Keratinocyte (primary cell): ENCODE results near the gene SDC1. TPM values are rescaled to one million over a fixed set of nuclear protein-coding genes. Genes with fewer than 3 reads are reported as not detected.

Experiments
- DNase-seq: peaks from one replicate; pipeline ENCODE4 v3.0.0-alpha.2; 2011; ENCODE audit warnings: low read depth, missing footprints, low spot score
- FAIRE-seq: peaks from 2 replicates; lab custom pipeline; 2011; peaks lifted over from hg19 to GRCh38; lab: Jason Lieb, UNC
- H2AFZ ChIP-seq: 2 replicates; pipeline ENCODE4 v1.6.0; 2012; ENCODE audit warnings: low read length, control low read depth, inconsistent platforms; ENCODE audit not compliant: control insufficient read depth
- H3K27ac ChIP-seq: 2 replicates; pipeline ENCODE4 v1.5.1; 2011; ENCODE audit warnings: low read length; ENCODE audit not compliant: control insufficient read depth, insufficient read depth
- H3K27me3 ChIP-seq: 3 replicates; pipeline ENCODE4 v1.6.0; 2011; ENCODE audit warnings: low read length; ENCODE audit not compliant: control insufficient read depth, insufficient read depth; ENCODE audit errors: extremely low read depth
- H3K36me3 ChIP-seq, 2 experiments: 2 replicates in 1 of 2; 3 replicates in 1 of 2; pipeline ENCODE4 v1.5.1; 2011; ENCODE audit warnings: low read length in 2 of 2, mild to moderate bottlenecking in 1 of 2; ENCODE audit not compliant: control insufficient read depth in 2 of 2, insufficient read depth in 2 of 2; ENCODE audit errors: extremely low read depth in 1 of 2
- H3K4me1 ChIP-seq: 3 replicates; pipeline ENCODE4 v1.5.1; 2011; ENCODE audit warnings: low read length; ENCODE audit not compliant: control insufficient read depth, insufficient read depth; ENCODE audit errors: extremely low read depth
- H3K4me2 ChIP-seq: 3 replicates; pipeline ENCODE4 v1.6.0; 2011; ENCODE audit warnings: low read depth, low read length; ENCODE audit not compliant: control insufficient read depth, insufficient read depth; ENCODE audit errors: extremely low read depth
- H3K4me3 ChIP-seq, 3 experiments: fragments of 200-600 bp in 1 of 3; sonication (generic) in 1 of 3; 2 replicates in 2 of 3; 3 replicates in 1 of 3; pipeline ENCODE4 v1.5.1; 2011 to 2016; ENCODE audit warnings: low read length in 3 of 3, mild to moderate bottlenecking in 3 of 3, control low read depth in 2 of 3, inconsistent platforms in 1 of 3, low read depth in 1 of 3, mixed read lengths in 1 of 3, mixed run types in 1 of 3, moderate library complexity in 1 of 3; ENCODE audit not compliant: control insufficient read depth in 2 of 3, insufficient read depth in 2 of 3; ENCODE audit errors: extremely low read depth in 1 of 3
- H3K79me2 ChIP-seq: 2 replicates; pipeline ENCODE4 v1.6.0; 2012; ENCODE audit warnings: low read length; ENCODE audit not compliant: control insufficient read depth, insufficient read depth
- H3K9ac ChIP-seq: 3 replicates; pipeline ENCODE4 v1.6.0; 2011; ENCODE audit warnings: low read length; ENCODE audit not compliant: control insufficient read depth, insufficient read depth; ENCODE audit errors: extremely low read depth
- H3K9me1 ChIP-seq: 3 replicates; pipeline ENCODE4 v1.6.0; 2011; ENCODE audit warnings: low read length; ENCODE audit not compliant: control insufficient read depth, insufficient read depth; ENCODE audit errors: extremely low read depth
- H3K9me3 ChIP-seq: 2 replicates; pipeline ENCODE4 v1.5.1; 2012; ENCODE audit warnings: low read depth, low read length; ENCODE audit not compliant: control insufficient read depth
- H4K20me1 ChIP-seq: 3 replicates; pipeline ENCODE4 v1.6.0; 2011; ENCODE audit warnings: low read length; ENCODE audit not compliant: control insufficient read depth, insufficient read depth; ENCODE audit errors: extremely low read depth
- EZH2 ChIP-seq: IDR thresholded peaks from one replicate; pipeline ENCODE4 v1.6.1; 2012; ENCODE audit warnings: inconsistent platforms, mild to moderate bottlenecking, low read length, moderate library complexity
- dilution Hi-C: fragments of 300-500 bp; cut with MboI; formaldehyde crosslinking; loops from one replicate; pipeline ENCODE4 v1.7.0; 2020; ENCODE audit warnings: low sequenced_read_pairs; ENCODE audit not compliant: extremely low pct_ligation_motif_present
- polyA plus RNA-seq, 5 experiments: library from polyadenylated mRNA; depleted of rRNA in 3 of 5; stranded (reverse) in 3 of 5; stranded (forward) in 1 of 5; unstranded in 1 of 5; fragments of >200 nt; gene quantifications; 1 replicate in 1 of 5; 2 replicates in 3 of 5; 3 replicates in 1 of 5; pipeline versions ENCODE4 v1.2.1 to v1.2.3, GENCODE V29; 2011 to 2012; ENCODE audit warnings: missing spikeins in 2 of 5, low read depth in 1 of 5, low replicate concordance in 1 of 5
- TF ChIP-seq, protein P1 (sequence below), 3 experiments: IDR thresholded peaks in 1 of 3; conservative IDR thresholded peaks in 1 of 3; optimal IDR thresholded peaks in 1 of 3; 2 replicates in 2 of 3; 3 replicates in 1 of 3; pipeline versions ENCODE3 to v1.5.1; 2011; ENCODE audit warnings: low read length in 3 of 3, mild to moderate bottlenecking in 3 of 3, moderate library complexity in 2 of 3, control low read depth in 1 of 3, inconsistent platforms in 1 of 3; ENCODE audit not compliant: insufficient read depth in 2 of 3; ENCODE audit errors: extremely low read depth in 1 of 3

SDC1 gene
- polyA plus RNA-seq, 1 donor (not counting 4 experiments of a cell fraction or from before 2014, with no cell fraction given) = 696 TPM

DNA sequence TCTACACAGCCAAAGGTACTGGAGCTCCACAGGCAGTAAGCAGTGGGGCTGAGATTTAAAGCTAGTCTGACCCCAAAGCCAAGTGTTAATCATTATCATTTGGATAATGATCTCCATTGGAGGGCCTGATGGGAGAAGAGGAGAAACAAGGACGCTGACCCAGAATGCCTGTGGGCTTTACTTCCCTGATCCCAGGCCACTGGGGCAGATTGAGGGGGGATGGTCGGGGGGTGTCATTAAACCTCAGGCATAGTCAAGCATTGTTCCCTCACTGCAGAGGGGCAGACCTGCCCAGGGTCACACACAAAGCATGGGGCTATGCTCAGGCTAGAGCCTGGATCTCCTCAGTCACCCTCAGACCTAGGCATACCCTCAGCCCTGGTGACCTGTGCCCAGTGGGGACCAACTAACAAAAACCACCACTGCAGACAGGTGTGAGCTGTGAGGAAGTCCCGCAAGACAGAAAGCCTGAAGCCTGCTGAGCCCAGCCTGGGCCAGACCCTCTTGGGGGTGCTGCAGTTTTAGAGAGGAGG lies 53.4 kb downstream of the SDC1 start:
- peak overlapping the region; percentile 71 for H3K4me2 ChIP-seq
- dilution Hi-C loops = no loop called here
- H3K9ac ChIP-seq = peak overlapping the region; percentile 56
- peak overlapping the region; percentile 77 for H3K27ac ChIP-seq
- TF ChIP-seq EZH2 = no peak
- TF ChIP-seq, protein P1, sequence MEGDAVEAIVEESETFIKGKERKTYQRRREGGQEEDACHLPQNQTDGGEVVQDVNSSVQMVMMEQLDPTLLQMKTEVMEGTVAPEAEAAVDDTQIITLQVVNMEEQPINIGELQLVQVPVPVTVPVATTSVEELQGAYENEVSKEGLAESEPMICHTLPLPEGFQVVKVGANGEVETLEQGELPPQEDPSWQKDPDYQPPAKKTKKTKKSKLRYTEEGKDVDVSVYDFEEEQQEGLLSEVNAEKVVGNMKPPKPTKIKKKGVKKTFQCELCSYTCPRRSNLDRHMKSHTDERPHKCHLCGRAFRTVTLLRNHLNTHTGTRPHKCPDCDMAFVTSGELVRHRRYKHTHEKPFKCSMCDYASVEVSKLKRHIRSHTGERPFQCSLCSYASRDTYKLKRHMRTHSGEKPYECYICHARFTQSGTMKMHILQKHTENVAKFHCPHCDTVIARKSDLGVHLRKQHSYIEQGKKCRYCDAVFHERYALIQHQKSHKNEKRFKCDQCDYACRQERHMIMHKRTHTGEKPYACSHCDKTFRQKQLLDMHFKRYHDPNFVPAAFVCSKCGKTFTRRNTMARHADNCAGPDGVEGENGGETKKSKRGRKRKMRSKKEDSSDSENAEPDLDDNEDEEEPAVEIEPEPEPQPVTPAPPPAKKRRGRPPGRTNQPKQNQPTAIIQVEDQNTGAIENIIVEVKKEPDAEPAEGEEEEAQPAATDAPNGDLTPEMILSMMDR (optimal IDR thresholded peaks at IDR 0.05 in 1 of 3, IDR thresholded peaks at IDR 0.05 in 1 of 3, conservative IDR thresholded peaks at IDR 0.05 in 1 of 3; ENCODE audit: extremely low read depth in 1 of 3, insufficient read depth in 2 of 3, low read length in 3 of 3) = no peak
- H3K79me2 ChIP-seq = no peaks in the 10 kb centered on the region
- FAIRE-seq = peak; percentile 39
- H4K20me1 ChIP-seq = no peaks in the 10 kb centered on the region
- no peaks in the 10 kb centered on the region for H3K9me1 ChIP-seq
- H3K27me3 ChIP-seq = no peaks in the 10 kb centered on the region
- no peaks in the 10 kb centered on the region for H3K9me3 ChIP-seq
- no peak overlapping the region for H2AFZ ChIP-seq
- H3K36me3 ChIP-seq = no peaks in the 10 kb centered on the region
- peaks cover 68% of the 10 kb centered on the region for H3K4me1 ChIP-seq
- H3K4me3 ChIP-seq = no peak overlapping the region
- DNase-seq = no peak

DNA sequence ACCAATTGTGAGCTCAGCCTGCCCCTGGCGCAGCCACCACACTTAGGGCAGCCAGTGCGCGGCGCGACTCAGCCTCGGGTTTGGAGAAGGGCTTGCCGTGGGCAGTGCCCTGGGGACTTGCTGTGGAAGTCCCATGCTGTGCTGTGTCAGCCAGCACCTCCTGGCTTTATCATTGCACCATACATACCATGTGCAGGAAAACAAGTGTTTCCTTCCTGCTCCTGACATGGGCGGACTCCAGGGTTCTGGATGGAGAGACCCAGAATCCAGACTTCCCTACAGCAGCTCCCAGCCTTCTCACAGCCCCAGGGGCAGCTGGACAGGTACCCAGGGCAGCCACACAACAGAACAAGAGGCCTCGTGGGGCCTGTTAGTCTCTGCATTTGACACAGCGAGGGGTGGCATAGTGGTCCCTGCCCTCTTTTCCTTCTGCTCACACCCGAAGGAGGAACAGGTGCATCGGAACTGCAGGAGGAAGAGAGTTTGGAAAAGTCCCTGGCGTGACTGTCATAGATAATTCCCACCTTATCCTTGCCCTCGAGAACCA lies 54.2 kb downstream of the SDC1 start:
- TF ChIP-seq, protein P1 (optimal IDR thresholded peaks at IDR 0.05 in 1 of 3, IDR thresholded peaks at IDR 0.05 in 1 of 3, conservative IDR thresholded peaks at IDR 0.05 in 1 of 3; ENCODE audit: extremely low read depth in 1 of 3, insufficient read depth in 2 of 3, low read length in 3 of 3) = no peak
- TF ChIP-seq EZH2 = no peak
- Histone ChIP-seq H3K36me3 (no peaks in the 10 kb centered on the region), H3K9ac (no peak overlapping the region), H4K20me1 (no peaks in the 10 kb centered on the region), H3K4me2 (no peak overlapping the region), H2AFZ (no peak overlapping the region), H3K79me2 (no peaks in the 10 kb centered on the region), H3K9me3 (no peaks in the 10 kb centered on the region), H3K27me3 (no peaks in the 10 kb centered on the region), H3K9me1 (no peaks in the 10 kb centered on the region), H3K4me1 (peaks cover 75% of the 10 kb centered on the region), H3K27ac (peak overlapping the region; percentile 82), H3K4me3 (no peak overlapping the region)
- FAIRE-seq (no peak), DNase-seq (no peak)
- dilution Hi-C loops = no loop called here
